ENCODE data around the gene RGS1. TPM values are rescaled to one million over a fixed set of nuclear protein-coding genes. Genes with fewer than 3 reads are reported as not detected.

The RGS1 gene
- total and polyA plus RNA-seq, 2 experiments from 2014 or later = not detected

- no peak overlapping the region for H3K27ac ChIP-seq
- TF ChIP-seq EZH2phosphoT487 (IDR thresholded peaks at IDR 0.05; ENCODE audit: insufficient read depth, low read depth) (no peak), EZH2 (IDR thresholded peaks at IDR 0.05; ENCODE audit: insufficient read depth, poor library complexity, severe bottlenecking) (no peak)
- H3K4me2 ChIP-seq (ENCODE audit: unreplicated experiment) = no peak overlapping the region
- no peaks in the 10 kb centered on the region for H3K9me2 ChIP-seq (ENCODE audit: insufficient read depth)
- peak; percentile 13 for DNase-seq
- H3K4me3 ChIP-seq = no peak overlapping the region
- H3K36me3 ChIP-seq (ENCODE audit: low read depth) = no peaks in the 10 kb centered on the region
- WGBS, 2 experiments (ENCODE audit: low coverage in 1 of 2, low lambda C conversion rate in 2 of 2, missing lambda C conversion rate in 2 of 2) = 96 to 100% methylated on average over 1 of the region's 1 CpG
- no peaks in the 10 kb centered on the region for H4K20me1 ChIP-seq (ENCODE audit: insufficient read depth)
- no peaks in the 10 kb centered on the region for H3K9me3 ChIP-seq (ENCODE audit: low read depth)
- no peaks in the 10 kb centered on the region for H3K27me3 ChIP-seq (replicated peaks; ENCODE audit: insufficient read depth)
- H3K9ac ChIP-seq = no peak overlapping the region
- no peaks in the 10 kb centered on the region for H3K79me2 ChIP-seq (ENCODE audit: insufficient read depth)
- no peak overlapping the region for H2AFZ ChIP-seq
- no peaks in the 10 kb centered on the region for H3F3A ChIP-seq (ENCODE audit: insufficient read depth)
- in situ Hi-C loops (cut with MboI) = no loop called here
- peaks cover 7% of the 10 kb centered on the region; the same call in 1 of the 2 replicates for H3K4me1 ChIP-seq (ENCODE audit: insufficient read depth)
Observed at GRCh38 chr1:192600275-192600674, 24.7 kb downstream of the RGS1 start.

GRCh38 chr1:192601143-192601542 lies 25.6 kb downstream of the RGS1 start:
- H4K20me1 ChIP-seq (ENCODE audit: insufficient read depth) = no peaks in the 10 kb centered on the region
- H3K9ac ChIP-seq = no peak overlapping the region
- H3K36me3 ChIP-seq (ENCODE audit: low read depth) = no peaks in the 10 kb centered on the region
- in situ Hi-C loops (cut with MboI) = no loop called here
- H3K79me2 ChIP-seq (ENCODE audit: insufficient read depth) = no peaks in the 10 kb centered on the region
- no peaks in the 10 kb centered on the region for H3K9me2 ChIP-seq (ENCODE audit: insufficient read depth)
- H2AFZ ChIP-seq = no peak overlapping the region
- H3K27ac ChIP-seq = no peak overlapping the region
- TF ChIP-seq EZH2phosphoT487 (IDR thresholded peaks at IDR 0.05; ENCODE audit: insufficient read depth, low read depth) (no peak), EZH2 (IDR thresholded peaks at IDR 0.05; ENCODE audit: insufficient read depth, poor library complexity, severe bottlenecking) (no peak)
- no peaks in the 10 kb centered on the region for H3F3A ChIP-seq (ENCODE audit: insufficient read depth)
- no peak overlapping the region for H3K4me3 ChIP-seq
- H3K9me3 ChIP-seq (ENCODE audit: low read depth) = no peaks in the 10 kb centered on the region
- no peak overlapping the region for H3K4me2 ChIP-seq (ENCODE audit: unreplicated experiment)
- DNase-seq = no peak
- H3K27me3 ChIP-seq (replicated peaks; ENCODE audit: insufficient read depth) = no peaks in the 10 kb centered on the region
- 100% methylated on average over 1 of the region's 1 CpG for WGBS, 2 experiments (ENCODE audit: low coverage in 1 of 2, low lambda C conversion rate in 2 of 2, missing lambda C conversion rate in 2 of 2)
- peaks cover 7% of the 10 kb centered on the region; the same call in 1 of the 2 replicates for H3K4me1 ChIP-seq (ENCODE audit: insufficient read depth)

GRCh38 chr1:192601567-192601966 lies 26.0 kb downstream of the RGS1 start:
- no peak for TF ChIP-seq EZH2 (IDR thresholded peaks at IDR 0.05; ENCODE audit: insufficient read depth, poor library complexity, severe bottlenecking)
- TF ChIP-seq EZH2phosphoT487 (IDR thresholded peaks at IDR 0.05; ENCODE audit: insufficient read depth, low read depth) = no peak
- peak overlapping the region; percentile 17 for H3K4me2 ChIP-seq (ENCODE audit: unreplicated experiment)
- no peaks in the 10 kb centered on the region for H3F3A ChIP-seq (ENCODE audit: insufficient read depth)
- H3K27me3 ChIP-seq (replicated peaks; ENCODE audit: insufficient read depth) = no peaks in the 10 kb centered on the region
- H3K4me1 ChIP-seq (ENCODE audit: insufficient read depth) = peaks cover 7% of the 10 kb centered on the region; the same call in 1 of the 2 replicates
- peak; percentile 29 for DNase-seq
- H3K4me3 ChIP-seq = no peak overlapping the region
- no peaks in the 10 kb centered on the region for H3K79me2 ChIP-seq (ENCODE audit: insufficient read depth)
- no peak overlapping the region for H3K9ac ChIP-seq
- no peak overlapping the region for H2AFZ ChIP-seq
- in situ Hi-C loops (cut with MboI) = no loop called here
- no peak overlapping the region for H3K27ac ChIP-seq
- H3K9me3 ChIP-seq (ENCODE audit: low read depth) = no peaks in the 10 kb centered on the region
- no peaks in the 10 kb centered on the region for H3K9me2 ChIP-seq (ENCODE audit: insufficient read depth)
- H4K20me1 ChIP-seq (ENCODE audit: insufficient read depth) = no peaks in the 10 kb centered on the region
- H3K36me3 ChIP-seq (ENCODE audit: low read depth) = no peaks in the 10 kb centered on the region

- no peak for DNase-seq
- Histone ChIP-seq H2AFZ (no peak overlapping the region), H3K27ac (no peak overlapping the region), H3K9me3 (ENCODE audit: low read depth) (no peaks in the 10 kb centered on the region), H4K20me1 (ENCODE audit: insufficient read depth) (no peaks in the 10 kb centered on the region), H3K4me1 (ENCODE audit: insufficient read depth) (peaks cover 7% of the 10 kb centered on the region; the same call in 1 of the 2 replicates), H3K9ac (no peak overlapping the region), H3K36me3 (ENCODE audit: low read depth) (no peaks in the 10 kb centered on the region), H3K79me2 (ENCODE audit: insufficient read depth) (no peaks in the 10 kb centered on the region), H3F3A (ENCODE audit: insufficient read depth) (no peaks in the 10 kb centered on the region), H3K27me3 (replicated peaks; ENCODE audit: insufficient read depth) (no peaks in the 10 kb centered on the region), H3K4me3 (no peak overlapping the region), H3K4me2 (ENCODE audit: unreplicated experiment) (no peak overlapping the region), H3K9me2 (ENCODE audit: insufficient read depth) (no peaks in the 10 kb centered on the region)
- TF ChIP-seq EZH2phosphoT487 (IDR thresholded peaks at IDR 0.05; ENCODE audit: insufficient read depth, low read depth) (no peak), EZH2 (IDR thresholded peaks at IDR 0.05; ENCODE audit: insufficient read depth, poor library complexity, severe bottlenecking) (no peak)
- in situ Hi-C loops (cut with MboI) = no loop called here
- 81 to 89% methylated on average over 1 of the region's 1 CpG for WGBS, 2 experiments (ENCODE audit: low coverage in 1 of 2, low lambda C conversion rate in 2 of 2, missing lambda C conversion rate in 2 of 2)
Observed at GRCh38 chr1:192602757-192603156, 27.2 kb downstream of the RGS1 start.

GRCh38 chr1:192603218-192603787 lies 27.7 kb downstream of the RGS1 start:
- Histone ChIP-seq H3K4me1 (ENCODE audit: insufficient read depth) (peaks cover 7% of the 10 kb centered on the region; the same call in 1 of the 2 replicates), H3K4me3 (no peak overlapping the region), H3K36me3 (ENCODE audit: low read depth) (no peaks in the 10 kb centered on the region), H3K27ac (no peak overlapping the region), H3K9me2 (ENCODE audit: insufficient read depth) (no peaks in the 10 kb centered on the region), H3K9me3 (ENCODE audit: low read depth) (no peaks in the 10 kb centered on the region), H3F3A (ENCODE audit: insufficient read depth) (no peaks in the 10 kb centered on the region), H3K9ac (no peak overlapping the region), H2AFZ (no peak overlapping the region), H3K79me2 (ENCODE audit: insufficient read depth) (no peaks in the 10 kb centered on the region), H3K4me2 (ENCODE audit: unreplicated experiment) (no peak overlapping the region), H3K27me3 (replicated peaks; ENCODE audit: insufficient read depth) (no peaks in the 10 kb centered on the region), H4K20me1 (ENCODE audit: insufficient read depth) (no peaks in the 10 kb centered on the region)
- no peak for TF ChIP-seq EZH2 (IDR thresholded peaks at IDR 0.05; ENCODE audit: insufficient read depth, poor library complexity, severe bottlenecking)
- TF ChIP-seq EZH2phosphoT487 (IDR thresholded peaks at IDR 0.05; ENCODE audit: insufficient read depth, low read depth) = no peak
- no peak for DNase-seq
- in situ Hi-C loops (cut with MboI) = no loop called here
- 68 to 79% methylated on average over 3 of the region's 3 CpGs for WGBS, 2 experiments (ENCODE audit: low coverage in 1 of 2, low lambda C conversion rate in 2 of 2, missing lambda C conversion rate in 2 of 2)
